ENCODE data around the gene GIGYF1.
"Not testable (repeated sequence)": the region's sequence is repeated elsewhere in the genome, so short reads cannot be mapped to it uniquely, and the experiment has no call there.

GIGYF1 gene, protein sequence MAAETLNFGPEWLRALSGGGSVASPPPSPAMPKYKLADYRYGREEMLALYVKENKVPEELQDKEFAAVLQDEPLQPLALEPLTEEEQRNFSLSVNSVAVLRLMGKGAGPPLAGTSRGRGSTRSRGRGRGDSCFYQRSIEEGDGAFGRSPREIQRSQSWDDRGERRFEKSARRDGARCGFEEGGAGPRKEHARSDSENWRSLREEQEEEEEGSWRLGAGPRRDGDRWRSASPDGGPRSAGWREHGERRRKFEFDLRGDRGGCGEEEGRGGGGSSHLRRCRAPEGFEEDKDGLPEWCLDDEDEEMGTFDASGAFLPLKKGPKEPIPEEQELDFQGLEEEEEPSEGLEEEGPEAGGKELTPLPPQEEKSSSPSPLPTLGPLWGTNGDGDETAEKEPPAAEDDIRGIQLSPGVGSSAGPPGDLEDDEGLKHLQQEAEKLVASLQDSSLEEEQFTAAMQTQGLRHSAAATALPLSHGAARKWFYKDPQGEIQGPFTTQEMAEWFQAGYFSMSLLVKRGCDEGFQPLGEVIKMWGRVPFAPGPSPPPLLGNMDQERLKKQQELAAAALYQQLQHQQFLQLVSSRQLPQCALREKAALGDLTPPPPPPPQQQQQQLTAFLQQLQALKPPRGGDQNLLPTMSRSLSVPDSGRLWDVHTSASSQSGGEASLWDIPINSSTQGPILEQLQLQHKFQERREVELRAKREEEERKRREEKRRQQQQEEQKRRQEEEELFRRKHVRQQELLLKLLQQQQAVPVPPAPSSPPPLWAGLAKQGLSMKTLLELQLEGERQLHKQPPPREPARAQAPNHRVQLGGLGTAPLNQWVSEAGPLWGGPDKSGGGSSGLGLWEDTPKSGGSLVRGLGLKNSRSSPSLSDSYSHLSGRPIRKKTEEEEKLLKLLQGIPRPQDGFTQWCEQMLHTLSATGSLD (N-terminal part only)

GRCh38 chr7:100694098-100694745, at the start of gene GIGYF1:
Gene GIGYF1, minus strand, starts transcription at chr7:100694250. Its CDS starts 6,012 bp downstream, at chr7:100688238.
- peak; percentile 80 for DNase-seq

DNA sequence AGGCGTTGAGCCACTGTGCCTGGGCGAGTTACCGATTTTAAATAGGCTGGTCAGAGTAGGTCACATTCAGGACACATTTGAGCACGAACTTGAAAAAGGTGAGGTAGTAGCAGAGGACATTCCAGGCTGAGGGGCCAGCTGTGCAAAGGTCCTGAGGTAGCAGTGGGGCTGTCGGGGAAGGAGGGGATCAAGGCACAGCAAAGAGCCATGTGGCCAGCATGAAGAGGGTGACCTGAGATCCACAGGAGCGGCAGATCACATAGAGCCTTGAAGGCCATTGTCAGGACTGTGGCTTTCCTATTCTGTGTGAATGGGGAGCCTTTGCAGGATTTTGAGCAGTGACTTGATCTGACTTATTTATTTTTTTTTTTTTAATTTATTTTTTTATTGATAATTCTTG, 45.9 kb upstream of the GIGYF1 start:
- DNase-seq: no peak

GRCh38 chr7:100736671-100737070, 42.6 kb upstream of the GIGYF1 start:
- no peak for DNase-seq

DNA sequence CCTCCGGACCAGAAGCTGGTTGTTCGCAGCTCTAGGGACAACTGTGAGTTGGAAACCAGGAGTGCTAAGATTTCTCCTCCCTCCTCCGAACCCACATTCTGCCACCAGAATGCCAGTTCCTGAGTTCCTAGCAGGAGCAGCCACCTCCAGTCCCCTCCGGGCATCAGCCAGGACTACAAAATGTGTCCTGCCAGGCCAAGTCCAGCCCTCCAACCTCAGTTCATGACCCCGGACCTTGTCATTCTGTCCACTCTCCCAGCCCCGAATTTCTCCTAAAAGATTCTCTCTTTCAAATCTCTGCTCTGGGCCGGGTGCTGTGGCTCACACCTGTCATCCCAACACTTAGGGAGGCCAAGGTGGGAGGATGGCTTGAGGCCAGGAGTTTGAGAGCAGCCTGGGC, 41.7 kb upstream of the GIGYF1 start:
- DNase-seq: no peak

GRCh38 chr7:100731937-100732636, 38.0 kb upstream of the GIGYF1 start:
- DNase-seq: no peak

DNA sequence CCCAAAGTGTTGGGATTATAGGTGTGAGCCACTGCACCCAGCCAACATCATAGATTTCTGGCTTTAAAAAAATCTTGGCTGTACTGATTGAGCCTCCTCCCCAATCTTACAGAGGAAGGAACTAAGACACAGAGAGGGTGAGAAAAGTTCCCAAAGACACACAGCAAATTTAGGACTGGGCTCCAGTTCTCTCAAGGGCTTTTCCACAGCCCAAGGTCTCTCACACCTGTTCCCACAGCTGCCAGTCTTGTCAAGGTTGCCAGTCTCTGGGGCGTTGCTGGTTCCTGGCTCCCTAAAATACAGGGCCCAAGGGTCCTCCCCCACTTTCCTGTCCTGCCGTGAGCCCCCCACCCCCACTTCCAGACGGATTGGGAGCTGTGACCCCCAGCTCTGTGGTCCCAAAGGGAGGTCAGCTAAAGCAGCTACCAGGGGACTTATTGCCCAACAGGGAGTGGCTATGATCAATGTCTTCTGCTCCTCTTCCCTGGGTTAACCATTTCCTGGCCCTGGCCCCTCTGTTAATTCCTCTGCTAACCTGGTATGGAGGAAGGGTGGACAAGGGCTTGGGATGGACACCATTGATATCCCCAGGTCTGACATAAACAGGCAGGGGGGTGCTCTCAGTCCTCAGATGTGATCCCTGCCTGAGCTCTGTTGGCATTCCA, 36.2 kb upstream of the GIGYF1 start:
- DNase-seq: no peak

GRCh38 chr7:100728196-100728595, 34.1 kb upstream of the GIGYF1 start:
- DNase-seq: no peak

GRCh38 chr7:100726996-100727761, 33.1 kb upstream of the GIGYF1 start:
- DNase-seq: no peak

- DNase-seq: not testable (repeated sequence)
Observed at GRCh38 chr7:100724364-100724763, 30.3 kb upstream of the GIGYF1 start.

- DNase-seq: no peak
Observed at GRCh38 chr7:100723732-100724275, 29.8 kb upstream of the GIGYF1 start.

DNA sequence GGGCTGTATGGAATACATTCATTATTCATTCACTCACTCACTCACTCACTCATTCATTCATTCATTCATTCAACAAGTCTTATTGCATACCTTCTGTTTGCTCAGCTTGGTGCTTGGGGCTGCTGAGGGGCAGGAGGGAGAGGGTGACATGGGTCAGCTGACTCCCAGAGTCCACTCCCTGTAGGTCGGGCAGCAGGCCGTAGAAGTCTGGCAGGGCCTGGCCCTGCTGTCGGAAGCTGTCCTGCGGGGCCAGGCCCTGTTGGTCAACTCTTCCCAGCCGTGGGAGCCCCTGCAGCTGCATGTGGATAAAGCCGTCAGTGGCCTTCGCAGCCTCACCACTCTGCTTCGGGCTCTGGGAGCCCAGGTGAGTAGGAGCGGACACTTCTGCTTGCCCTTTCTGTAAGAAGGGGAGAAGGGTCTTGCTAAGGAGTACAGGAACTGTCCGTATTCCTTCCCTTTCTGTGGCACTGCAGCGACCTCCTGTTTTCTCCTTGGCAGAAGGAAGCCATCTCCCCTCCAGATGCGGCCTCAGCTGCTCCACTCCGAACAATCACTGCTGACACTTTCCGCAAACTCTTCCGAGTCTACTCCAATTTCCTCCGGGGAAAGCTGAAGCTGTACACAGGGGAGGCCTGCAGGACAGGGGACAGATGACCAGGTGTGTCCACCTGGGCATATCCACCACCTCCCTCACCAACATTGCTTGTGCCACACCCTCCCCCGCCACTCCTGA, 28.6 kb upstream of the GIGYF1 start:
- DNase-seq: no peak

GRCh38 chr7:100721505-100721812, 27.4 kb upstream of the GIGYF1 start:
- DNase-seq: no peak

- no peak for DNase-seq
Observed at GRCh38 chr7:100720671-100721504, 26.8 kb upstream of the GIGYF1 start.

- no peak for DNase-seq
Observed at GRCh38 chr7:100720279-100720670, 26.2 kb upstream of the GIGYF1 start, which contains the start of gene EPO. Gene EPO, plus strand, starts transcription at chr7:100720468. Its CDS starts 513 bp downstream, at chr7:100720981.

DNA sequence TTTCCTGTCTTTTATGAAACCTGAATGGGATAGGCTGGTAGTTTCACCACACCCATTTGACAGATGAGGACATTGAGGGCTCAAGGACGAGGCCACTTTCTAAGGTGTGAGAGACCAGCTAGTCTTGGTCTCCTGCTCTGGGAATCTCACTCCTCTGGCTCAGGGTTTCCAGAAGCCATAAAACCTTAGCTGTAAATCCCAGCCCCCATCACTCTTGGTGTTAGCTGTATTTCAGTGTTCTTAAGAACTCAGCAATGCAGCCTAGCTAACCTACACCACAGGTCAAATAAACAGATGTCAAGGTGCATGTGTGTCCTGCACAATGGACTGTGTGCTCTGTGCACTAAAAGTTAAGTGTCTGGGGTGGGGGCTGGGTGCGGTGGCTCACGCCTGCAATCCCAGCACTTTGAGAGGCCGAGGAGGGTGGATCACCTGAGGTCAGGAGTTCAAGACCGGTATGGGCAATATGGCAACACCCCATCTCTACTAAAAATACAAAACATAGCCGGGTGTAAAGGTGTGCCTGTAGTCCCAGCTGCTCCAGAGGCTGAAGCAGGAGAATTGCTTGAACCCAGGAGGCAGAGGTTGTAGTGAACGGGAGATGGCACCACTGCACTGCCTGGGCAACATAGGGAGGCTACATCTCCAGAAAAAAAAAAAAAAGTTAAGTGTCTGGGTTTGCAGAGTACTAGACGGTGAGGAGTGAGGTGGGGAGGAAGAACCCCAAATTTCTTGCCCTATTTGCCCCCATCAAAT, 25.7 kb upstream of the GIGYF1 start:
- no peak for DNase-seq

GRCh38 chr7:100717073-100717472, 23.0 kb upstream of the GIGYF1 start:
- not testable (repeated sequence) for DNase-seq

DNA sequence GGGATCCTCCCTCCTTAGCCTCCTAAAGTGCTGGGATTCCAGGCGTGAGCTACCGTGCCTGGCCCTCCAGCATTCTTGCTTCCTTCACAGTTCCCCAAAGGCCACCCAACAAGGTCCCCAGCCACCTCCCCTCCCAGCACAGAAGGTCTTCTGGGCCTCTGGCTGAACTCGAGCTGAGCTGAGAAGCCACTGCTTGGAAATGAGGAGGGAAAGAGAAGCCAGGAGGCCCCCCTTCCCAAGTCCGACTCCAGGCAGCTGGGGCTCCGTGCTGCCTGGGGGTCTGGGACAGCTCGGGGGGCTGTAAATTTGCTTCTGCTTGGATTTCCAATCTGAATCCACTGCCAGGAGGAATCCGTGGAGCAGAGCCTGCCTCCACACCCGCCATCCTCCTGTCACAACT, 20.7 kb upstream of the GIGYF1 start:
- no peak for DNase-seq

- no peak for DNase-seq
Observed at GRCh38 chr7:100711369-100711768, 17.3 kb upstream of the GIGYF1 start.

DNA sequence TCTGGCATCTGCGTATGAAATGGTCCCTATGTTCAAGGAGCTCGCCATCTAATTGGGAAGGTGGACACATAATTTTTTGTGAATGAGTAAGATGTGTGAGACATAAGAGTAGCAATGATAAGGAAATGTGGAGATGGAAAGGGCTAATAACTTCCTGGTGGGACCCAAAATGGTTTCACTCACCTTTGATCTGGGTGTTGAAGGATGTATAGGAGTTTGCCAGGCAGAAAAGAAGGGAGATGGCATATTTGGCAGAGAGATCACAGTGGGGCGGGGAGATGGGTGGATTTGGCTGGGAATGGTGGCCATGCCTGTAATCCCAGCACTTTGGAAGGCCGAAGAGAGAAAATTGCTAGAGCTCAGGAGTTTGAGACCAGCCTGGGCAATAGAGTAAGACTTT, 16.4 kb upstream of the GIGYF1 start:
- DNase-seq: no peak
